Measurements from ENCODE around the gene PIK3C2G. TPM values are rescaled to one million over a fixed set of nuclear protein-coding genes. Genes with fewer than 3 reads are reported as not detected.

PIK3C2G gene
- polyA plus RNA-seq, 2 of the 4 experiments (the other 2 are of a cell fraction): 0.01 TPM; not detected in 1

- TF ChIP-seq POLR2A (IDR thresholded peaks at IDR 0.05; ENCODE audit: low read length) (no peak), RFX5 (IDR thresholded peaks at IDR 0.05) (no peak), FOSB (CRISPR knock-in tag; IDR thresholded peaks at IDR 0.05) (no peak), HOXA7 (CRISPR knock-in tag; IDR thresholded peaks at IDR 0.05) (no peak), HES2 (IDR thresholded peaks at IDR 0.05) (no peak), E2F6 (IDR thresholded peaks at IDR 0.05; ENCODE audit: borderline replicate concordance, low read depth) (no peak)
- DNase-seq (ENCODE audit: low read depth in 1 of 2, low spot score in 1 of 2): no peak
- no peaks in the 10 kb centered on the region for H3K9me3 ChIP-seq
- ATAC-seq: no peak
- no peak overlapping the region for H3K27ac ChIP-seq
- no peaks in the 10 kb centered on the region for H3K4me1 ChIP-seq
- WGBS (ENCODE audit: missing lambda C conversion rate): 5% methylated on average over 1 of the region's 1 CpG
- no peak overlapping the region for H3K4me2 ChIP-seq
- POLR2A ChIA-PET: no interaction called here
- H3K4me3 ChIP-seq: no peak overlapping the region
- no peak for FAIRE-seq
- CTCF ChIA-PET: no interaction called here
These were observed 207.1 kb downstream of the PIK3C2G start for GRCh38 chr12:18468246-18469075.

- TF ChIP-seq HES2 (IDR thresholded peaks at IDR 0.05) (no peak), POLR2AphosphoS2 (conservative IDR thresholded peaks at IDR 0.05; ENCODE audit: low read length) (no peak), FOSL2 (IDR thresholded peaks at IDR 0.05) (no peak), FOSL2 (CRISPR knock-in tag; IDR thresholded peaks at IDR 0.05) (no peak), SMC3 (IDR thresholded peaks at IDR 0.05) (no peak), HOXA7 (CRISPR knock-in tag; IDR thresholded peaks at IDR 0.05) (no peak), RNF2 (IDR thresholded peaks at IDR 0.05; ENCODE audit: borderline replicate concordance, low read depth) (no peak), CBX2 (IDR thresholded peaks at IDR 0.05; ENCODE audit: borderline replicate concordance, low read depth) (no peak), E2F6 (IDR thresholded peaks at IDR 0.05; ENCODE audit: borderline replicate concordance, low read depth) (no peak), JUN (IDR thresholded peaks at IDR 0.05) (no peak), EHMT2 (IDR thresholded peaks at IDR 0.05; ENCODE audit: low read depth) (no peak), MAX (IDR thresholded peaks at IDR 0.05) (no peak), NPAS2 (CRISPR knock-in tag; IDR thresholded peaks at IDR 0.05; ENCODE audit: borderline replicate concordance) (no peak), MAZ (IDR thresholded peaks at IDR 0.05; ENCODE audit: borderline replicate concordance, low read depth, low read length) (no peak), CHD2 (IDR thresholded peaks at IDR 0.05; ENCODE audit: low read length, partially characterized antibody) (no peak), RARB (CRISPR knock-in tag; IDR thresholded peaks at IDR 0.05) (no peak), HOXB13 (CRISPR knock-in tag; IDR thresholded peaks at IDR 0.05; ENCODE audit: low read depth) (no peak), PHF8 (IDR thresholded peaks at IDR 0.05; ENCODE audit: borderline replicate concordance, low read depth) (no peak), EP300 (IDR thresholded peaks at IDR 0.05) (no peak)
- TF ChIP-seq, protein P1, sequence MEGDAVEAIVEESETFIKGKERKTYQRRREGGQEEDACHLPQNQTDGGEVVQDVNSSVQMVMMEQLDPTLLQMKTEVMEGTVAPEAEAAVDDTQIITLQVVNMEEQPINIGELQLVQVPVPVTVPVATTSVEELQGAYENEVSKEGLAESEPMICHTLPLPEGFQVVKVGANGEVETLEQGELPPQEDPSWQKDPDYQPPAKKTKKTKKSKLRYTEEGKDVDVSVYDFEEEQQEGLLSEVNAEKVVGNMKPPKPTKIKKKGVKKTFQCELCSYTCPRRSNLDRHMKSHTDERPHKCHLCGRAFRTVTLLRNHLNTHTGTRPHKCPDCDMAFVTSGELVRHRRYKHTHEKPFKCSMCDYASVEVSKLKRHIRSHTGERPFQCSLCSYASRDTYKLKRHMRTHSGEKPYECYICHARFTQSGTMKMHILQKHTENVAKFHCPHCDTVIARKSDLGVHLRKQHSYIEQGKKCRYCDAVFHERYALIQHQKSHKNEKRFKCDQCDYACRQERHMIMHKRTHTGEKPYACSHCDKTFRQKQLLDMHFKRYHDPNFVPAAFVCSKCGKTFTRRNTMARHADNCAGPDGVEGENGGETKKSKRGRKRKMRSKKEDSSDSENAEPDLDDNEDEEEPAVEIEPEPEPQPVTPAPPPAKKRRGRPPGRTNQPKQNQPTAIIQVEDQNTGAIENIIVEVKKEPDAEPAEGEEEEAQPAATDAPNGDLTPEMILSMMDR (IDR thresholded peaks at IDR 0.05): no peak
- ChIA-PET CTCF (no interaction called here), POLR2A (no interaction called here)
- H3K4me3 ChIP-seq: no peak overlapping the region
- H3K4me1 ChIP-seq: no peaks in the 10 kb centered on the region
- WGBS (ENCODE audit: missing lambda C conversion rate): 30% methylated on average over 3 of the region's 3 CpGs
- no peaks in the 10 kb centered on the region for H3K9me3 ChIP-seq
- DNase-seq (ENCODE audit: low read depth in 1 of 2, low spot score in 1 of 2) (no peak), ATAC-seq (no peak), FAIRE-seq (no peak)
- no peak overlapping the region for H3K4me2 ChIP-seq
- H3K27ac ChIP-seq: no peak overlapping the region
These were observed 208.9 kb downstream of the PIK3C2G start for GRCh38 chr12:18470251-18470650.
